Central memory CD8-positive, alpha-beta T cell (primary cell): ENCODE measurements around the gene COA5.

ENCODE experiments used
- ATAC-seq: fragments of 150-1000 bp; cut with Tn5 transposase; replicated peaks from 2 replicates; pipeline ENCODE4 v1.10.0; 2022; ENCODE audit warnings: mild to moderate bottlenecking, moderate FRiP score, moderate number of reproducible peaks; ENCODE audit not compliant: poor library complexity, severe bottlenecking; ENCODE audit errors: extremely low read depth
- DNase-seq, 2 donors: peaks; one replicate each; pipeline ENCODE4 v3.0.0; 2021; ENCODE audit warnings: low spot score in 2 of 2
- H3K27ac Mint-ChIP-seq: one replicate; pipeline ENCODE4 v1.8.0; 2022; ENCODE audit warnings: low read depth, mild to moderate bottlenecking, moderate library complexity, mixed read lengths
- H3K27me3 Mint-ChIP-seq: one replicate; pipeline ENCODE4 v1.8.0; 2022; ENCODE audit warnings: mixed read lengths
- H3K36me3 Mint-ChIP-seq: one replicate; pipeline ENCODE4 v1.8.0; 2022; ENCODE audit warnings: mild to moderate bottlenecking, moderate library complexity, mixed read lengths; ENCODE audit not compliant: insufficient read depth
- H3K4me1 Mint-ChIP-seq: one replicate; pipeline ENCODE4 v1.8.0; 2022; ENCODE audit warnings: mixed read lengths
- H3K4me3 Mint-ChIP-seq: one replicate; pipeline ENCODE4 v1.8.0; 2022; ENCODE audit warnings: mild to moderate bottlenecking, moderate library complexity, mixed read lengths
- H3K9me3 Mint-ChIP-seq: one replicate; pipeline ENCODE4 v1.8.0; 2022; ENCODE audit warnings: mixed read lengths

The COA5 gene

GRCh38 chr2:98578231-98578630 is 30.1 kb downstream of the COA5 start:
- H3K9me3 Mint-ChIP-seq, result no peaks in the 10 kb centered on the region
- no peaks in the 10 kb centered on the region for H3K4me1 Mint-ChIP-seq
- H3K36me3 Mint-ChIP-seq, result peaks cover 48% of the 10 kb centered on the region
- no peak overlapping the region for H3K27ac Mint-ChIP-seq
- H3K4me3 Mint-ChIP-seq, result peak overlapping the region; percentile 31
- no peak for ATAC-seq
- DNase-seq, result no peak
- H3K27me3 Mint-ChIP-seq, result no peaks in the 10 kb centered on the region

DNA sequence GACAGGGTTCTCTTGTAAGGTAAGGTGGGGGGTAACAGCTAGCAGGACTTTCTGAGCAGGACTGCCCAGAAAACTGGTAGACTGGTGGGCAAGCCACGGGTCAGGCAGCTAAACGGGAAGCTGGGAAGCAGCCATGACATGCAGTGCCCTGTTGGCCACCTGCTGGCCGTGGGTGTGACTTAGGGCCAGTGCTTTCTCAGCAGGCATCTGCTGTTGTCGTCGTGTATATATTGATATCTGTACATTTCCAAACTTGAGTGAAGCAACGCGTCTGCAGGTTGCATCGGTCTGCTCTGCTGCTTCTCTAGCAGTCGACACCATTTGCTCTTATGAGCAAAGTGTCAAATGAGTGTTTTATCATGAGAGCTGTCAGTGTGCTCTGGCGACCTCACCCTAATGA is 31.0 kb downstream of the COA5 start:
- Mint-ChIP-seq H3K27ac (no peak overlapping the region), H3K4me3 (no peak overlapping the region), H3K27me3 (no peaks in the 10 kb centered on the region), H3K36me3 (peaks cover 46% of the 10 kb centered on the region), H3K4me1 (no peaks in the 10 kb centered on the region), H3K9me3 (no peaks in the 10 kb centered on the region)
- DNase-seq, result no peak
- ATAC-seq, result no peak

- peak overlapping the region; percentile 57 for H3K27ac Mint-ChIP-seq
- H3K4me1 Mint-ChIP-seq, result no peaks in the 10 kb centered on the region
- DNase-seq (no peak), ATAC-seq (no peak)
- H3K4me3 Mint-ChIP-seq, result no peak overlapping the region
- H3K27me3 Mint-ChIP-seq, result no peaks in the 10 kb centered on the region
- peaks cover 46% of the 10 kb centered on the region for H3K36me3 Mint-ChIP-seq
- no peaks in the 10 kb centered on the region for H3K9me3 Mint-ChIP-seq
These were observed 31.5 kb downstream of the COA5 start for GRCh38 chr2:98576666-98577312.

- Mint-ChIP-seq H3K27me3 (no peaks in the 10 kb centered on the region), H3K36me3 (peaks cover 49% of the 10 kb centered on the region), H3K4me1 (peaks cover 11% of the 10 kb centered on the region), H3K4me3 (no peak overlapping the region), H3K27ac (no peak overlapping the region), H3K9me3 (no peaks in the 10 kb centered on the region)
- no peak for ATAC-seq
- no peak for DNase-seq
These were observed 34.9 kb downstream of the COA5 start for GRCh38 chr2:98573426-98573825.

- no peaks in the 10 kb centered on the region for H3K9me3 Mint-ChIP-seq
- ATAC-seq (no peak), DNase-seq (no peak)
- H3K27ac Mint-ChIP-seq, result no peak overlapping the region
- no peak overlapping the region for H3K4me3 Mint-ChIP-seq
- no peaks in the 10 kb centered on the region for H3K27me3 Mint-ChIP-seq
- H3K36me3 Mint-ChIP-seq, result peaks cover 44% of the 10 kb centered on the region
- H3K4me1 Mint-ChIP-seq, result peaks cover 11% of the 10 kb centered on the region
These were observed 35.6 kb downstream of the COA5 start for GRCh38 chr2:98572676-98573075.

GRCh38 chr2:98572211-98572610 is 36.1 kb downstream of the COA5 start:
- peaks cover 39% of the 10 kb centered on the region for H3K36me3 Mint-ChIP-seq

GRCh38 chr2:98571796-98572195 is 36.5 kb downstream of the COA5 start:
- Mint-ChIP-seq H3K4me1 (peaks cover 18% of the 10 kb centered on the region), H3K27ac (peak overlapping the region; percentile 29)

More at GRCh38 chr2:98572211-98572610, 36.1 kb downstream of the COA5 start:
- no peak overlapping the region for H3K4me3 Mint-ChIP-seq
- DNase-seq (no peak), ATAC-seq (no peak)
- no peaks in the 10 kb centered on the region for H3K9me3 Mint-ChIP-seq
- peak overlapping the region; percentile 29 for H3K27ac Mint-ChIP-seq
- no peaks in the 10 kb centered on the region for H3K27me3 Mint-ChIP-seq
- H3K4me1 Mint-ChIP-seq, result peaks cover 14% of the 10 kb centered on the region

DNA sequence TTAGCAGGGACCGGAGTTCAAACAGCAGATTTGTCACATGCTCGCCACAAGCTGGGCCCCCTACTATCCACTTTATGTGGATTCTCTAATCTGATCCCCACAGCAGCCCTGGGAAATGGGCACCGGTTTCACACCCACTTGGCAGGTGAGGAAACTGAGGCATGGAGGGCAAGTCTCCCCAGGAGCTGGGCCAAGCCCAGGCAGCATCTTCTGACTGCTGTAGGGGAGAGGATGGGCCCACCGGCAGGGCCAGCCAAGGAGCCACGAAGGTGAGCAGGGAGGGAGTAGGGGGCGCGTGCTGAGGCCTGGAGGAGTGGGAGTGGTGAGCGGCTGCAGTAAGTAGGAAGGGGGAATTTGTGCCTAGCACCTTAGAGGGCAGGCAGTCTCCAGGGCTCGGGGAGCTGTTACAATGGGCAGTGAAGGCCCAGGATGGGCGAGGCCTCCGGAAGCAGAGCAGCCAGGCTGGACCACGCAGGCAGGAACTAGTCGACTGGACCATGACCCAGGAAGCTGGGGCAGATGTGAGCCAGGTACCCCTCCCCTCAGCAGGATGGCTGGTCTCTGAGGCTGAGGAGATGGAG is 37.1 kb downstream of the COA5 start:
- no peaks in the 10 kb centered on the region for H3K27me3 Mint-ChIP-seq
- H3K4me1 Mint-ChIP-seq, result peaks cover 22% of the 10 kb centered on the region
- H3K9me3 Mint-ChIP-seq, result no peaks in the 10 kb centered on the region
- H3K27ac Mint-ChIP-seq, result no peak overlapping the region
- H3K4me3 Mint-ChIP-seq, result no peak overlapping the region
- ATAC-seq (no peak), DNase-seq (no peak)
- H3K36me3 Mint-ChIP-seq, result peaks cover 37% of the 10 kb centered on the region

More at GRCh38 chr2:98571796-98572195, 36.5 kb downstream of the COA5 start:
- H3K36me3 Mint-ChIP-seq, result peaks cover 35% of the 10 kb centered on the region
- H3K27me3 Mint-ChIP-seq, result no peaks in the 10 kb centered on the region
- H3K9me3 Mint-ChIP-seq, result no peaks in the 10 kb centered on the region
- H3K4me3 Mint-ChIP-seq, result no peak overlapping the region
- no peak for ATAC-seq
- no peak for DNase-seq

DNA sequence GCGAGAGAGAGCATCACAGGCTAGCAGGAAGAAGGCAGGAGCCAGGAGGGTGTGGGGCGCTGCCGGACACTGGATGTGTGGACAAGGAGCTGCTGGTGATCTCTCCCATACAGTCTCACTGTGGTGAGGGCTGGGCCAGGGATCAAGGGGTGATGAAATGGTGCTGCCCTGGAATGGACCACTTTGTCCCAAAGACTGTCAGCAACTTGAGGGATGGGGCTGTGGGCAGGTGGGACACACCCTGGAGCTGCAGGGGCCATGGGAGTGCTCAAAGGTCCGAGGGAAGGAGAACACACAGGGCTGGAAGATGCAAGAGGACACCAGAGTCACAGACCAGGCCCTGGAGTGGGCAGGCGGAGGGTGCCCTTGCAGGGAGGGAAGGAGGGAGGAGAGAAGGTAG is 38.0 kb downstream of the COA5 start:
- Mint-ChIP-seq H3K9me3 (no peaks in the 10 kb centered on the region), H3K36me3 (peaks cover 40% of the 10 kb centered on the region), H3K27me3 (no peaks in the 10 kb centered on the region), H3K4me1 (peaks cover 25% of the 10 kb centered on the region), H3K4me3 (no peak overlapping the region), H3K27ac (peak overlapping the region; percentile 92)
- DNase-seq, result no peak
- no peak for ATAC-seq

DNA sequence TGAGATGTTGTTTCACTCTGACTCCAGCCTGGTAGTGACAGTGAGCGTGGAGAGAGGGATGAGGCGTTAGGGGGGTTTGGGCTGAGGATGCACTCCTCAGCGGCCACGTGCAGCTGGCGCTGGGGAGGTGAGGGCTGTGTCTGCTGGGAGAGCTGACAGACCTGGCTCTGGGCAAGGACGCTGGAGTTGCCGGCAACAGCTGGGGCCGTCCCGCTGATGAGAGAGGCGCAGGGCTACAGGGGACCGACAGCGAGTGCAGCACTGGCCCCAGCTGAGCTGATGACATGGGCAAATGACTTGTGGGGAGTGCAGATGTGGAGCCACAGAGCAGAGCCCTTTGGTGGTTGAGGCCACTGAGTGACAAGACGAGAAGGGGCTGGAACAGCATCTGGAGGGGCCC is 38.4 kb downstream of the COA5 start:
- DNase-seq, result no peak

DNA sequence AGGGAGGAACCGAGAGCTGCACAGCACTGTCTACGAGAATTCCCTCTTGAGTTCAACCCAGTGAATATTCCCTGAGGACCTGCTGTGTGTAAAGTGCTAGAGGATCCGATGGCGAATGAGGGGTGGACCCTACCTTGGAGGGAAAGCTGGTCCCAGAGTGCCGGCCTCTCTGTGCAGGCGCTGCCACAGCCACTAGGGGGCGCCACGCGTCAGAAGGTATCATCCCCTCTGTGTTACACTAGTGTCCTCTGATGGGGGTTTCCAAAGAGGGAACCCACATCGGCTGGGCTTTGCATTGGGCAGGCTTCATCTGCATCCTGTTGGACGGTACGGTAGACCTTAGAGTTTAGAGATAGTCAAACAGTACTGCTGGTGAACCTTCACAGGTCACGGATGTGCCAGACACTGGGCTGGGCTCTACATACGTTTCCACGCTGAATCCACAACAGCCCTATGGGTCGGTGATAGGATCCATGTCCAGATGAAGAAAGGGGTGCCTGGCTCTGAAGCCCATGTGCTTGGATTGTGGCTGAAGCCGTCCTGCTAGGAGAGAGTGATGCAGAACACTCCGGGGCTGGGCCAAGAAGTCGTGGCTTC is 39.0 kb downstream of the COA5 start:
- Mint-ChIP-seq H3K4me1 (peaks cover 25% of the 10 kb centered on the region), H3K9me3 (no peaks in the 10 kb centered on the region), H3K4me3 (no peak overlapping the region), H3K27ac (peak overlapping the region; percentile 92), H3K36me3 (peaks cover 42% of the 10 kb centered on the region), H3K27me3 (no peaks in the 10 kb centered on the region)
- peak; percentile 70 for ATAC-seq
- DNase-seq, result peak; percentile 55 to 67

More for the DNA sequence above, 38.4 kb downstream of the COA5 start:
- Mint-ChIP-seq H3K4me1 (peaks cover 25% of the 10 kb centered on the region), H3K27ac (peak overlapping the region; percentile 92), H3K36me3 (peaks cover 40% of the 10 kb centered on the region), H3K9me3 (no peaks in the 10 kb centered on the region), H3K27me3 (no peaks in the 10 kb centered on the region), H3K4me3 (no peak overlapping the region)
- no peak for ATAC-seq

GRCh38 chr2:98568161-98568956 is 40.0 kb downstream of the COA5 start:
- DNase-seq, result no peak
- H3K27me3 Mint-ChIP-seq, result no peaks in the 10 kb centered on the region
- H3K36me3 Mint-ChIP-seq, result peaks cover 46% of the 10 kb centered on the region
- ATAC-seq, result no peak
- H3K4me1 Mint-ChIP-seq, result peaks cover 25% of the 10 kb centered on the region
- H3K4me3 Mint-ChIP-seq, result no peak overlapping the region
- no peaks in the 10 kb centered on the region for H3K9me3 Mint-ChIP-seq
- H3K27ac Mint-ChIP-seq, result no peak overlapping the region
